ENCODE data around the gene PRH1. TPM values are rescaled to one million over a fixed set of nuclear protein-coding genes. Genes with fewer than 3 reads are reported as not detected.

PRH1 gene
- total RNA-seq, 1 experiment from 2014 or later: 6.7 TPM

DNA sequence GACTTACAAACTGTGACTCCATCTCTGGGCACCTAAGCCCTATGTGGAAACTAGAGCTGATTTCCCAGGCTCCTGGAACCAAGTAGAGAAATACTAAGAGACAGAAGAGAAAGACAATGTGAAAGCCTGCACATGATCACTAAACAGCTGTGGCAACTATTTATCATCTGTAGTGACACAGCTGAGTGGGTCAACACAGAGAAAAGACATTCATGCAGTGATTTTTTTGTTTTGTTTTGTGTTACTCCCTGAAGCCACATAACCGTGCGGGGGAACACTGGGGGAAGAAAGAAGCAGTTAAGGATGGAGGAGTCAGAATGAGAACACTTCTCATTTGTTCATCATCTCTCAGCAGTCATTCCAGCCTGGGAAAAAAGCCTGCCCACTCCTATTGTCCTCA lies 36.3 kb downstream of the PRH1 start:
- no peak overlapping the region for H3K27ac Mint-ChIP-seq
- ATAC-seq: no peak
- CTCF ChIA-PET: no interaction called here

DNA sequence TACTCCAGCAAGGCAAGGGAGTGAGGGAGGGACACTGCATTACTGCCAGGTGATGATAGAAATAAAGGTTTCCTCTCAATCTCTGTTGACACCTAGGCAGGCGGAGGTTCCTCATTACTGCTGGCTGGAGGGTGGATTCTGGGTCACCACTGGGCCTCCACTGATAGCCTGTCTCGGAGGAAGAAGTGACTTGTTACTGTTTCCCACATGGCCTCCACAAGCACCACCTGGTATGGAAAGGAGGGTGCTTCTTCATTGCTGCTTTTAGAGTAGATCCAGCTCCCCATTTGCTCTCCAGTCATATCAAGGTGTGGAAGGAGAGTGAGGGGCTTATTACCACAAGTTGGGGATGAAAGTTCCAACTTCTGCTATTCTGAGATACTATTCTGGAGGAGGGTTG lies 41.2 kb downstream of the PRH1 start:
- no peak overlapping the region for H3K27ac Mint-ChIP-seq
- H3K4me1 Mint-ChIP-seq: peaks cover 11% of the 10 kb centered on the region
- 0 out of 2 replicates have a peak, but pooled peaks cover 4% of the 10 kb centered on the region for H3K36me3 Mint-ChIP-seq
- no peaks in the 10 kb centered on the region for H3K27me3 Mint-ChIP-seq (ENCODE audit: low read depth)
- no peaks in the 10 kb centered on the region for H3K9me3 Mint-ChIP-seq
- TF ChIP-seq CREM (CRISPR knock-in tag; IDR thresholded peaks at IDR 0.05) (no peak), TCF7 (CRISPR knock-in tag; IDR thresholded peaks at IDR 0.05; ENCODE audit: low read depth) (no peak), JAZF1 (CRISPR knock-in tag; IDR thresholded peaks at IDR 0.05) (no peak), ZBTB21 (CRISPR knock-in tag; IDR thresholded peaks at IDR 0.05; ENCODE audit: borderline replicate concordance) (no peak), PRRX2 (CRISPR knock-in tag; IDR thresholded peaks at IDR 0.05) (no peak), IRF2 (CRISPR knock-in tag; IDR thresholded peaks at IDR 0.05; ENCODE audit: borderline replicate concordance, low read depth) (no peak), NFE2L1 (CRISPR knock-in tag; IDR thresholded peaks at IDR 0.05) (no peak), GRHL2 (CRISPR knock-in tag; IDR thresholded peaks at IDR 0.05; ENCODE audit: insufficient replicate concordance, severe bottlenecking) (no peak), ETV6 (CRISPR knock-in tag; IDR thresholded peaks at IDR 0.05) (no peak), MXD4 (CRISPR knock-in tag; IDR thresholded peaks at IDR 0.05; ENCODE audit: borderline replicate concordance) (no peak), NR2C2 (CRISPR knock-in tag; IDR thresholded peaks at IDR 0.05) (no peak)
- TF ChIP-seq, protein P1, sequence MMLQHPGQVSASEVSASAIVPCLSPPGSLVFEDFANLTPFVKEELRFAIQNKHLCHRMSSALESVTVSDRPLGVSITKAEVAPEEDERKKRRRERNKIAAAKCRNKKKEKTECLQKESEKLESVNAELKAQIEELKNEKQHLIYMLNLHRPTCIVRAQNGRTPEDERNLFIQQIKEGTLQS (CRISPR knock-in tag; conservative IDR thresholded peaks at IDR 0.05): no peak
- TF ChIP-seq, protein P2, sequence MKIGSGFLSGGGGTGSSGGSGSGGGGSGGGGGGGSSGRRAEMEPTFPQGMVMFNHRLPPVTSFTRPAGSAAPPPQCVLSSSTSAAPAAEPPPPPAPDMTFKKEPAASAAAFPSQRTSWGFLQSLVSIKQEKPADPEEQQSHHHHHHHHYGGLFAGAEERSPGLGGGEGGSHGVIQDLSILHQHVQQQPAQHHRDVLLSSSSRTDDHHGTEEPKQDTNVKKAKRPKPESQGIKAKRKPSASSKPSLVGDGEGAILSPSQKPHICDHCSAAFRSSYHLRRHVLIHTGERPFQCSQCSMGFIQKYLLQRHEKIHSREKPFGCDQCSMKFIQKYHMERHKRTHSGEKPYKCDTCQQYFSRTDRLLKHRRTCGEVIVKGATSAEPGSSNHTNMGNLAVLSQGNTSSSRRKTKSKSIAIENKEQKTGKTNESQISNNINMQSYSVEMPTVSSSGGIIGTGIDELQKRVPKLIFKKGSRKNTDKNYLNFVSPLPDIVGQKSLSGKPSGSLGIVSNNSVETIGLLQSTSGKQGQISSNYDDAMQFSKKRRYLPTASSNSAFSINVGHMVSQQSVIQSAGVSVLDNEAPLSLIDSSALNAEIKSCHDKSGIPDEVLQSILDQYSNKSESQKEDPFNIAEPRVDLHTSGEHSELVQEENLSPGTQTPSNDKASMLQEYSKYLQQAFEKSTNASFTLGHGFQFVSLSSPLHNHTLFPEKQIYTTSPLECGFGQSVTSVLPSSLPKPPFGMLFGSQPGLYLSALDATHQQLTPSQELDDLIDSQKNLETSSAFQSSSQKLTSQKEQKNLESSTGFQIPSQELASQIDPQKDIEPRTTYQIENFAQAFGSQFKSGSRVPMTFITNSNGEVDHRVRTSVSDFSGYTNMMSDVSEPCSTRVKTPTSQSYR (CRISPR knock-in tag; IDR thresholded peaks at IDR 0.05): no peak
- TF ChIP-seq, protein P3, sequence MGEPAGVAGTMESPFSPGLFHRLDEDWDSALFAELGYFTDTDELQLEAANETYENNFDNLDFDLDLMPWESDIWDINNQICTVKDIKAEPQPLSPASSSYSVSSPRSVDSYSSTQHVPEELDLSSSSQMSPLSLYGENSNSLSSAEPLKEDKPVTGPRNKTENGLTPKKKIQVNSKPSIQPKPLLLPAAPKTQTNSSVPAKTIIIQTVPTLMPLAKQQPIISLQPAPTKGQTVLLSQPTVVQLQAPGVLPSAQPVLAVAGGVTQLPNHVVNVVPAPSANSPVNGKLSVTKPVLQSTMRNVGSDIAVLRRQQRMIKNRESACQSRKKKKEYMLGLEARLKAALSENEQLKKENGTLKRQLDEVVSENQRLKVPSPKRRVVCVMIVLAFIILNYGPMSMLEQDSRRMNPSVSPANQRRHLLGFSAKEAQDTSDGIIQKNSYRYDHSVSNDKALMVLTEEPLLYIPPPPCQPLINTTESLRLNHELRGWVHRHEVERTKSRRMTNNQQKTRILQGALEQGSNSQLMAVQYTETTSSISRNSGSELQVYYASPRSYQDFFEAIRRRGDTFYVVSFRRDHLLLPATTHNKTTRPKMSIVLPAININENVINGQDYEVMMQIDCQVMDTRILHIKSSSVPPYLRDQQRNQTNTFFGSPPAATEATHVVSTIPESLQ (CRISPR knock-in tag; IDR thresholded peaks at IDR 0.05): no peak
- ATAC-seq: no peak
- CTCF ChIA-PET: no interaction called here
- no peak overlapping the region for H3K4me3 Mint-ChIP-seq
- POLR2A ChIA-PET: no interaction called here
- DNase-seq (ENCODE audit: low spot score): no peak

More for the DNA sequence above, 36.3 kb downstream of the PRH1 start:
- H3K4me1 Mint-ChIP-seq: peaks cover 8% of the 10 kb centered on the region
- no peak overlapping the region for H3K4me3 Mint-ChIP-seq
- POLR2A ChIA-PET: no interaction called here
- no peak for DNase-seq (ENCODE audit: low spot score)
- no peaks in the 10 kb centered on the region for H3K9me3 Mint-ChIP-seq
- no peaks in the 10 kb centered on the region for H3K27me3 Mint-ChIP-seq (ENCODE audit: low read depth)
- TF ChIP-seq FOXK1 (CRISPR knock-in tag; IDR thresholded peaks at IDR 0.05): no peak
- no peak for TF ChIP-seq NFYB (CRISPR knock-in tag; conservative IDR thresholded peaks at IDR 0.05; ENCODE audit: low read depth)
- TF ChIP-seq, protein P4, sequence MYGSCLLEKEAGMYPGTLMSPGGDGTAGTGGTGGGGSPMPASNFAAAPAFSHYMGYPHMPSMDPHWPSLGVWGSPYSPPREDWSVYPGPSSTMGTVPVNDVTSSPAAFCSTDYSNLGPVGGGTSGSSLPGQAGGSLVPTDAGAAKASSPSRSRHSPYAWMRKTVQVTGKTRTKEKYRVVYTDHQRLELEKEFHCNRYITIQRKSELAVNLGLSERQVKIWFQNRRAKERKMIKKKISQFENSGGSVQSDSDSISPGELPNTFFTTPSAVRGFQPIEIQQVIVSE (CRISPR knock-in tag; IDR thresholded peaks at IDR 0.05; ENCODE audit: borderline replicate concordance): no peak
- 0 out of 2 replicates have a peak, but pooled peaks cover 4% of the 10 kb centered on the region for H3K36me3 Mint-ChIP-seq

DNA sequence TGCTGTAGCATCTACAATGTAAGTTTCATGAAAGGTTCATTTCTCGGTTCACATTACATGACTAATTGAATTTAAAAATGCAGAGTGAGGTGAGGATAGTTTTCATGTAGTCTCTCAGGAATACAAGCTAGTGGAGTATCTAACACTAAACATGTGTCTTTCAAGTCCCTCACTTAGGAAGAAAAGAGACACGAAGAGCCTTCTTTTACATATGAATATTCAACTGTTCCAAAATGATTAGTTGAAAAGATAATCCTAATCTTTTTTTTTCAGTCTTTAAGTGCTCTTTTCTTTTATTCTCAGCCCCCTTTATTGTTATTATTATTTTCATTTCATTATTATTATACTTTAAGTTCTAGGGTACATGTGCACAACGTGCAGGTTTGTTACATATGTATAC lies 45.6 kb downstream of the PRH1 start:
- peaks cover 4% of the 10 kb centered on the region for H3K4me1 Mint-ChIP-seq
- no peak overlapping the region for H3K27ac Mint-ChIP-seq
- DNase-seq (ENCODE audit: low spot score) (no peak), ATAC-seq (no peak)
- POLR2A ChIA-PET: no interaction called here
- no peaks in the 10 kb centered on the region for H3K27me3 Mint-ChIP-seq (ENCODE audit: low read depth)
- no peak overlapping the region for H3K4me3 Mint-ChIP-seq
- no peaks in the 10 kb centered on the region for H3K9me3 Mint-ChIP-seq
- no peaks in the 10 kb centered on the region for H3K36me3 Mint-ChIP-seq
- CTCF ChIA-PET: interaction anchor here (1.1 kb wide), 1 partner anchor 361 kb away, joined by 3 read pairs; no protein-coding TSS in a partner anchor
- no peak for TF ChIP-seq ZNF219 (CRISPR knock-in tag; IDR thresholded peaks at IDR 0.05; ENCODE audit: borderline replicate concordance)
- no peak for TF ChIP-seq HMGA2 (CRISPR knock-in tag; IDR thresholded peaks at IDR 0.05)
- TF ChIP-seq, protein P5, sequence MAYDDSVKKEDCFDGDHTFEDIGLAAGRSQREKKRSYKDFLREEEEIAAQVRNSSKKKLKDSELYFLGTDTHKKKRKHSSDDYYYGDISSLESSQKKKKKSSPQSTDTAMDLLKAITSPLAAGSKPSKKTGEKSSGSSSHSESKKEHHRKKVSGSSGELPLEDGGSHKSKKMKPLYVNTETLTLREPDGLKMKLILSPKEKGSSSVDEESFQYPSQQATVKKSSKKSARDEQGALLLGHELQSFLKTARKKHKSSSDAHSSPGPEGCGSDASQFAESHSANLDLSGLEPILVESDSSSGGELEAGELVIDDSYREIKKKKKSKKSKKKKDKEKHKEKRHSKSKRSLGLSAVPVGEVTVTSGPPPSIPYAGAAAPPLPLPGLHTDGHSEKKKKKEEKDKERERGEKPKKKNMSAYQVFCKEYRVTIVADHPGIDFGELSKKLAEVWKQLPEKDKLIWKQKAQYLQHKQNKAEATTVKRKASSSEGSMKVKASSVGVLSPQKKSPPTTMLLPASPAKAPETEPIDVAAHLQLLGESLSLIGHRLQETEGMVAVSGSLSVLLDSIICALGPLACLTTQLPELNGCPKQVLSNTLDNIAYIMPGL (CRISPR knock-in tag; IDR thresholded peaks at IDR 0.05): no peak
- TF ChIP-seq, protein P6, sequence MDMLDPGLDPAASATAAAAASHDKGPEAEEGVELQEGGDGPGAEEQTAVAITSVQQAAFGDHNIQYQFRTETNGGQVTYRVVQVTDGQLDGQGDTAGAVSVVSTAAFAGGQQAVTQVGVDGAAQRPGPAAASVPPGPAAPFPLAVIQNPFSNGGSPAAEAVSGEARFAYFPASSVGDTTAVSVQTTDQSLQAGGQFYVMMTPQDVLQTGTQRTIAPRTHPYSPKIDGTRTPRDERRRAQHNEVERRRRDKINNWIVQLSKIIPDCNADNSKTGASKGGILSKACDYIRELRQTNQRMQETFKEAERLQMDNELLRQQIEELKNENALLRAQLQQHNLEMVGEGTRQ (CRISPR knock-in tag; IDR thresholded peaks at IDR 0.05): no peak
- TF ChIP-seq, protein P7, sequence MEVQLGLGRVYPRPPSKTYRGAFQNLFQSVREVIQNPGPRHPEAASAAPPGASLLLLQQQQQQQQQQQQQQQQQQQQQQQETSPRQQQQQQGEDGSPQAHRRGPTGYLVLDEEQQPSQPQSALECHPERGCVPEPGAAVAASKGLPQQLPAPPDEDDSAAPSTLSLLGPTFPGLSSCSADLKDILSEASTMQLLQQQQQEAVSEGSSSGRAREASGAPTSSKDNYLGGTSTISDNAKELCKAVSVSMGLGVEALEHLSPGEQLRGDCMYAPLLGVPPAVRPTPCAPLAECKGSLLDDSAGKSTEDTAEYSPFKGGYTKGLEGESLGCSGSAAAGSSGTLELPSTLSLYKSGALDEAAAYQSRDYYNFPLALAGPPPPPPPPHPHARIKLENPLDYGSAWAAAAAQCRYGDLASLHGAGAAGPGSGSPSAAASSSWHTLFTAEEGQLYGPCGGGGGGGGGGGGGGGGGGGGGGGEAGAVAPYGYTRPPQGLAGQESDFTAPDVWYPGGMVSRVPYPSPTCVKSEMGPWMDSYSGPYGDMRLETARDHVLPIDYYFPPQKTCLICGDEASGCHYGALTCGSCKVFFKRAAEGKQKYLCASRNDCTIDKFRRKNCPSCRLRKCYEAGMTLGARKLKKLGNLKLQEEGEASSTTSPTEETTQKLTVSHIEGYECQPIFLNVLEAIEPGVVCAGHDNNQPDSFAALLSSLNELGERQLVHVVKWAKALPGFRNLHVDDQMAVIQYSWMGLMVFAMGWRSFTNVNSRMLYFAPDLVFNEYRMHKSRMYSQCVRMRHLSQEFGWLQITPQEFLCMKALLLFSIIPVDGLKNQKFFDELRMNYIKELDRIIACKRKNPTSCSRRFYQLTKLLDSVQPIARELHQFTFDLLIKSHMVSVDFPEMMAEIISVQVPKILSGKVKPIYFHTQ (CRISPR knock-in tag; IDR thresholded peaks at IDR 0.05): no peak
- no peak for TF ChIP-seq ZNF671 (CRISPR knock-in tag; IDR thresholded peaks at IDR 0.05)

Measured in WTC11 (cell line).